ENCODE results near the gene HS3ST4.

GRCh38 chr16:26071101-26071866 is 379.5 kb downstream of the HS3ST4 start:
- TF ChIP-seq CTCF (IDR thresholded peaks at IDR 0.05): no peak
- TF ChIP-seq POLR2A (IDR thresholded peaks at IDR 0.05): no peak
